ENCODE data around the gene YY1AP1.

- no peak for TF ChIP-seq CTCF (IDR thresholded peaks at IDR 0.05)
- TF ChIP-seq POLR2A (IDR thresholded peaks at IDR 0.05): no peak
These were observed 15.6 kb downstream of the YY1AP1 start for GRCh38 chr1:155673003-155673402.
